ENCODE data around the gene SLC40A1.

SLC40A1 gene

DNA sequence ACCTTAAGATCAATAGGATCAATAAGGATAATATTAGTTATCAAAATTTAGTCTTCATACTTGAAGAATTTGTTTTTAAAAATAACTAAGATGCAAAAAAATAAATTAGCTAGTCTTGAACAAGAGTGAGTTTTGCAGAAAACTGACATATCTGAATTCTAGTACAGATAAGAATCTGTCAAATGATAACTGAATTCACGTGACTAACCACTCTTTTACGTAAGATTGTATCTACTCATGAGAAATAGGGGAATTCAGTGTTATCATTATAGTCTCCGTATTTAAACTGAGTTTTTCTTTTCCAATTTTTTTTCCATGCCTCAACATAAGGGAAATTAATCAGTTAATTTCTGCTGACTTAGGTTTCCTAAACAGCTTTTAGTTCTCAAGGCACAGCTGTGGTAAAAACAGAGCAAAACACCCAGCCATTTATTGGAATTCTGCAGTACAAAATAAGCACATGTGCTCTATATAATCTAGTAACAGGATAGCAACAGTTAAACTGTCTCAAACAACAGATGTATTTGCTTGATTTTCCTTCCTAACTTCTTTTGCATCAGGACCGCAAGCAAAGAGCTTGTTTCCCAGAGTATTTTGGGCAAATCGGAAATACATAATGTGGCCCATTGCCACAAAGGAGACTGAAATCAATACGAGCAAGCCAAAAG lies 19.1 kb downstream of the SLC40A1 start:
- DNase-seq, result no peak

DNA sequence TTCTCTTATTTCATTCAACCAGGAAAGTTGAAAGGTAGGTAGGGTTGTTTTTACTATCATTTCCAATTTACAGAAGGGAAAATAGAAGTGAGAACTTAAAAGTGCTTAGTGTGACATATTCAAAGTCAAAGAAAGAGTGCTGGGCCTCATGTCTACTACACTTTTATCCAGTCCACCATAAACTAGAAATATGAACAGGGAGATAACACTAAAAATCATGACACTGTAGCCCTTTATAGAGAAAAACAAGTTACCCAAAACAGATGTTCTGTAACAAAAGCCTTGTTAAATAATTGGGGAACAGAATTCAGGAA lies 20.4 kb downstream of the SLC40A1 start:
- no peak for DNase-seq

DNA sequence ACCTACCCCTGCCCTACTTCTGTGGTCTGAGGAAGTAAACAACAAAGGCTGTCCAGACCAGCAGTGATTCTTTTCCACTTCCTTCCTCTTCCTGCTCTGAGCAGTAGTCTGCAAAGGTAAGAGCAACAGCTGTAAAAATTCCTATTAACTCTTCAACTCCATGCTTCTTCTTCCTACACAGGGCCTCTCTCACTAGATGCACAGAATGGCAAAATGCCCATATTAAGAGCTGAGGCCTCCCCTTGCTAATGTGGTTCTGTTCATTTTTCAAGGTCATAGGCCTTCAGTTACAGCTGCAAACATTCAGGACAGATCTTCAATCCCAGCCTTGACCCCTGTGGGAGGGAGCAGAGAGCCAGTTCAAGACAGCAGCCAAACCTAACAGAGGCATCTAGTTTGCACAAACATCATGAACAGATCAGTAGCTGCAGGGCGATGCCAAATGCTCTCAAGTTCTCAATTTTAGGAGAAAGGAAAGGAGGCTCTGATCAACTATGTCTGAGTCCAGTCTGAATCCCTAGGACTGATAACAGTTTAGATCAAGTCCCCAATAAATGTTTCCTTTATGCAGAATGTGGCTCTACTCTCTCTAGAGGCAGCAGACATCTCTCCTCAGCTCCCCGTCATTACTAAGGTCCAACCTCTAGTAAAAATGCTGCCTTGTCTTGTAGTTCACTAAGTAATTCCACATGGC lies 20.9 kb downstream of the SLC40A1 start:
- no peak for DNase-seq

DNA sequence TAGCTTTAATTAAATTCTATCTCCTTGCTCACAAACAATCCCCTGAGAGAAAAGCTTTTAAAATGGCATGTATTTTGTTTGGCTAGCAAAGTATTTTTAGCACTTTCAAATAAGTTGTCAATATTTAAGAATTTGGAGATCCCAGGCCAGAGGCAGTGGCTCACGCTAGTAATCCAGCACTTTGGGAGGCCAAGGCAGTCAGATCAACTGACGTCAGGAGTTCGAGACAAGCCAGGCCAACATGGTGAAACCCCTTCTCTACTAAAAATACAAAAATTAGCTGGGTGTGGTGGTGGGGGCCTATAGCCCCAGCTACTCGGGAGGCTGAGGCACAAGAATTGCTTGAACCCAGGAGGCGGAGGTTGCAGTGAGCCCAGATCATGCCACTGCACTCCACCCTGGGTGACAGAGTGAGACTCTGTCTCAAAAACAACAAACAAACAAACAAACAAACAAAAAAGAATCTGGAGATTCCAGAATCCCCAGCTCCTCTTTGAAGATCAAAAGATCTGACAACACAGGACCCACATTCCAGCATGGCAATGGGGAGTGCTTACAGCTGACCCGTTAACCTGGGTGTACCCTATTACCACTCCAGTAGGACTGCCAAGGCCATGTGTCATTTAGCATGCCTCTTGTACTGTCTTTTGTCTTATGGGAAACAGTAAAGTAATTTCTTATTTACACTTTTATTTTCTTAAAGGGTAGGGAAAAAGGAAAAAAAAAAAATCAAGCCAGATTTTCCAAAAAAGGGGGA lies 21.9 kb downstream of the SLC40A1 start:
- DNase-seq, result no peak

DNA sequence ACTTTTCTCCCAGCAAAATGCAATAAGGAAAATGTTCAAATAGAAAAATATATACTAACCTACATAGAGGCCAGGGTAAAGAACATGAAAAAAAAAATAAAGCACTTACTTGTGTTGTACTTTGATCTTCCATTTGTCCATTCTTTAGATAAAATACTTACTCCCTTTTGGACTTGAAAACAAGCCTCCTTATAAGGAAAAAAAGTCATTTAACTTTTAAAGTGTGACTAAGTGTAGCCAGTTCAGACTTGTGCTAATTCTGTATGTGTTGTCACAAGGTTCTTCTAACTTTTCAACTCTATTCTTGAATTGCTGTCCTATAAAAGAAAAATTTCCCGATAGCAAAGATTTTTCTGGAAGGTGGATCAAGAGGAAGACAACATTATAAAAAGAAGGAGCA lies 23.2 kb downstream of the SLC40A1 start:
- no peak for DNase-seq

DNA sequence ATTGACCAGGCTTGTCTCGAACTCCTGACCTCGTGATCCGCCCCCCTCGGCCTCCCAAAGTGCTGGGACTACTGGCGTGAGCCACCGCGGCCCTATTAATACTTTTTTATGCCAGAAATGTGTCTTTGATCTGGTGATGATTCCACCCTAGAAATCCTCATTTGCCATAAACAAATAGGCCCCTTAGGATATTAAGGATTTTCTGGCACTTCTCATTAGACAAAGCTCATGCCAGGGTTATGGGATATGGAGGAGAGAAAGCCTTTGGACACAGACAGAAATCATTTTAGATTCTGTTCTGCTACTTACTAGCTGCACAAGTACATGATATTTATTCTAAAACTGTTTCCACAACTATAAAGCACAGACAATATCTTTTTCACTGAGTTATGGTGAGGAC lies 24.1 kb downstream of the SLC40A1 start:
- DNase-seq, result no peak

DNA sequence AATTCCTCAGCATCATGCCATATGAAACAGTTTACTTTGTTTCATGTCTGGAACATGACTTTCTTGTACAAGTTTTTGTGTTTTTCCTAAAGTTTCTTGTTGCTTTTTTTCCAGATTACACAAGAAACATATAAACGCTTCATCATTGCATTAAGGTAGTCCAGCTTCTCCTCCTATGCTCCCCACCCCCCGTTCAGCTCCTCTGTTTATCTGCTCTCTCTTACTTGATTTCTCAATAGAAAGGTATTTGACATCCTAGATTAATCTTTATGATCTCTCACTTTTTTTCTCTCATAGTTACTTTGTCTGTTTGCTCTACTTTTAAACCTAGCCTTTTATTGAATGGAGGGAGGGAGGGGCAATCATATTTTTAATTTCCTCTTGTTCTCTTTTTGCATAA lies 25.4 kb downstream of the SLC40A1 start:
- DNase-seq, result no peak

DNA sequence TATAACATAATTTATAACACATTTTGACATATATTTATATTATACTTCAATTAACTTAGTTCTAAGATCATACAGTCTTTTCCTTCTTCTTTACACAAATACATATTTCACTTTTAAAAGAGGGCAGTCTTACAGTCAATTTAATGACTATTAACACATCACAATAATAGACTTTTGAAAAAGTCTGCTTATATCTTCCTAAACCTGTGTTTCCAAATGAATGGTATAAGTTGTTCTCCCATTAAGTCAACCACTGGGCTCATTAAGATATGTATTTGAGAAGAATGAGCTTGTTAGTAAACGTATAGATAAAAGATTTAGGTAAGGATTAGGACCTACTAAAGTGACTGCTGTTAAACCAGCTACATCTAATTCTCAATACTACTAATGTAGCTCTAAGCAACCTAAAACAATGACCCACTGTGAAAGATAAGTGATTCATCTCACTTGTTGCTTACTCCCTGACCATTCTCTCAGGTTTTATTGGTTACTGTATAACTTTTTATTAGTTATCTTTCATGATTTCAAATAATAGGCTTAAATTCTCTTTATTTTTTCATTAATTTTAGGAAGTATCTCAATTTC lies 27.0 kb downstream of the SLC40A1 start:
- no peak for DNase-seq

DNA sequence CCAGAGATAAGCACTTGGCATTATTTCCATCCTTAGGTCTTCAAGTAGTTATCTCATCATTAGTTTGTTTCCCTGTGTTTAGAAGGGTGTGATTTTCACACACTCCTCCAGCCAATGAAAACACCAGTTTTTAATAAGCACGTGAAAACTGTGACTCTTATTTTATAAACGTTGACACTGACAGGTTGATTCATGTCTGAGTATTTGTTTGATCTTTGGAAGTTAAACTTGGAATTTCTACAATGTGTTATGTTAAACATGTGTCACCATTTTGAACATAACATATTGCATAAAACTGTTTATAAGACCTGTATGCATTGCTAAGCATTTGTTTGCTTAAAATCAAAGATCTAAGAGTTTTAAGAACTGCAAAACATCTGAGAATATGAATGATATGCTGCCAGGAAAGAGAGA lies 27.6 kb downstream of the SLC40A1 start:
- DNase-seq, result no peak

DNA sequence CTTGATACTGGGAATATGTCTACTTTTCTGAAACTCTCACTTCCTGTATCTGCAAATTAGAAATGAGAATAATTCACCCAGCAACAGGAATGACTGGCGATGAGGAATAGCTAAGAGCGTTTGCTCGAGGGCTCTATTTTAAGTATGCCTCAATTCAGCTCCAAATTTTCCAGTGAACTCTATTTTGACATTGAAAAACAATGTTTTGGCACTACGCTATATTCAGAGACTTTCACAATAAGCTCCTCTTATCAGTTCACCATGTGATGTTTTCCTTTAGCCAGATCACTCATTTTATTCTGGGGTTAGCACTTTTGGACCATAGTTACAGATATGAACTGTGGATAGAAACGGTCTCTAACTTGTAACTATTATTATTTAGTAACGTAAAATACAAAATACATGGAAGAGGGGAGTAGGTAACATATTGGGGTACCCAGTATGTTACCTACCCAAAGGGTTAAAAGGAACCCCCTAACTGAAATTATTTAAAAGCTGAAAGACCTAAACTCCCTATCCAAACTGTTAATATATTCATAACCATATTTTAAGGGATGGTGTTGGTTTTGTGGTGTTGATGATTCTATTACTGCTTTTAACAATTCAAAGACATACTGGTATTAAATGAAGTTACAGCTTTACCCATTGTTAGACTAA lies 28.1 kb downstream of the SLC40A1 start:
- no peak for DNase-seq

DNA sequence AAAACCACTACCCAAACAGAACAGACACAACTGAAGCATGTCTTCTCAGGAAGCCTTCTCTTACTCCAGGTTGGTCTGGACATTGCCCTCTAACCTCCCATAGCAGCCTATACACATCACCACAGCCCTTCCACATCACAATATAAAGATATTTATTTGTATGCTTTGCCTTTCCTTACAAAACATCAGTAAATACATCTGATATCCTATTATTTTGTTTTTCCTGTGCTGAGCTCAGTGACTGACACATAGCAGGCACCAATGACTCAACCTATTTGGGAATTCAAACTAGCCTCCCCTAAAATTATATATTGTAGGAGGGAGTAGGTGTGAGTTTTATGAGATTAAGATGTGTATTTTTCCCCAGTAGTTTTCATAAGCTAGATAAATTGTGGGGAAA lies 28.8 kb downstream of the SLC40A1 start:
- DNase-seq, result no peak

DNA sequence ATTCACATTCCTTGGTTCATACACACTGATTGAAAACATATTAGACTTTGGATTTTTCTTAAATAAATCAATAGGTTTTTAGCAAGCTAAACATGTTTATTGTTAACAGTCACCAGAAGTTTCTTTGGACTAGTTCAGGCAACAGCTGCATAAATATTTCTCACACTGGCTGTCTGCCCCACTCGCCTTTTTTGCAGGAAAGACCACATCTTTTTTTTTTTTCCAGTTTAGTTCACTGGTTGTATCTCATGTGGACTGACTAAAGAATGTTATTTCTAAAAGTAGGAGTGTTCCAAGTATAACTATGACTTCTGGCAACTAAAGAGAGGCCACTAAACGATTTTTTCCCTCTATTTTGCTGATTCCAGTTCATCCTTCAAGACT lies 31.1 kb downstream of the SLC40A1 start:
- DNase-seq, result no peak

DNA sequence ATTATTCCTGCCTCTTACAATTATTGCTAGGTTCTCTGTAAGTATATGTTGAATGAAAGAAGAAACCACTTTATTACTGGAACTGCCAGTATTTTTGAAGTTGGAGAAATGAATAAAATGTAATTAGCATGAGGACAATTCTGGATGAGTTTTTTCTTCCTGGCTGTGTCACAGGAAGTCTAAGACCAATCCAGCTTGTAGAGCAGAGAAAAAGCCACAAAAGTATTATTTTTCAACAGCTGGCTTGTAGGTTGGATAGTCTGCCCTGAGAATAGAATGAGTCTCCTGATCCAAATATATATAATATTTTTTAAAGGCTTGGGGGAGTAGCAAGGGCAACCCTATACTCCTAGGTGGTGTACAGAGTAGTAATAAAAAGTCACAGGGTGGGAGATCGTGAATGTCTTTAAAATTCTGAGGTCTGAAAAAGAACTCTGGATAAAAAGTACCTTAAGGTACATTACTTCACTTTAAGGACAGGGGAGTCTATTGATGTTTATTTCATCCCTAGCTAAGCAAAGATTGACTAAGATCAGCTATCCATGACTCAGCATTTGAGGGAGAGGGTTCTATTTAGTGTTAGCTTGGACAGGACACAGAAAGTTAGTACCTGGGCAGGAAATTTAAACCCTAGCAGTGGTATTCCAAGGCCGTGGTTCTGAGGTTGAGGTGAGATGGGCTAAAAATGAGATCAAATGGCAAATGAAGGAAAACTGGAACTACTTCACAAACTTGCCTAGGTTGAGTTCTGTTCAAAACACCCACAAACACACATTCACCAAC lies 31.7 kb downstream of the SLC40A1 start:
- no peak for DNase-seq

DNA sequence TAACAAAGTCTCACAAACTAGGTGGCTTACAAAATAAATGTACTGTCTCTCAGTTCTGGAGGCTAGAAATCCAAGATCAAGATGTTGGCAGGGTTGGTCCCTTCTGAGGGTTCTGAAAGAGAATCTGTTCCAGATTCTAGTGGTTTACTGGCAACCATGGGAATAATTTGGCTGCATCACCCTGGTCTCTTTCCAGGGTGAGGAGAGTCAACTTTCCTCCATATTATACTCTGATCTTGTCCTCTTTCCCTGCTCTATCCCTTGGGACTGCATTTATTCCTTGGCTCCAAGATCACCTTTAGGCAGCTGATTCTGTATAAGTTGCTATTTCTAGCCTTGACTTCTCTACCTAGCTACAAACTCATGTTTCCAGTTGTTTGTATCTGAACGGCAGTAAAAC lies 35.2 kb downstream of the SLC40A1 start:
- no peak for DNase-seq

DNA sequence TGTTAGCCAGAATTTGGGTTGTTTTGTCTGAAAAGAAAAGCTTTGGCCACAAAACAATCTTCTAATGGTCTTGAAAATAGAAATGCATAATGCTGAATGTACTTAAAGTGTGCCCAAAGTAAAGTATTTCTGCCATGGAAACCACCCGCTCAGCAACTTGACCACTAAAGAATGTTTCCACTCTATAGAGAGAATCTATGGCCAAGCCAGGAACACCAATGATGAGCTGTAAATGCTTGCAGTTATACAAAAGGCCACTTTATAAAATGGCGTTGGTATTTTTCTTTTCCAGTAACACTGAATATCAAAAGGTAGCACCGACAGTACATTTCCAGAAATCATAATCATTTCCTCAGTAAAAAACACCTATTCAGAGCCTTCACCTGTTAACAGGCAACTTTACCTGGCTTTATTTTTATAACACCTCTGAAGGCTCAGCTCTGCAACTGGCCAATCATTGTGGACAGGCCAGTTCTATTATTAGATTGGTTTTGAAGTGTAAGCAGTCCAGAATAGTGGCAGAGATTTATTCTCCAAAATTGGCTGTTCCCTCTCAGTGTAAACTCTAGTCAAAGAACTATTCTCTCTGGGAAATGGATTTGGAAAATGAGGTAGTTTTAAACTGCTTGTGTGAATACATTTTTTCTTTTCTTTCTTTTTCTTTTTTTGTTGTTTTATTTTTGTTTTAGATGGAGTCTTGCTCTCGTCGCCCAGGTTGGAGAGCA lies 36.1 kb downstream of the SLC40A1 start:
- DNase-seq, result no peak

DNA sequence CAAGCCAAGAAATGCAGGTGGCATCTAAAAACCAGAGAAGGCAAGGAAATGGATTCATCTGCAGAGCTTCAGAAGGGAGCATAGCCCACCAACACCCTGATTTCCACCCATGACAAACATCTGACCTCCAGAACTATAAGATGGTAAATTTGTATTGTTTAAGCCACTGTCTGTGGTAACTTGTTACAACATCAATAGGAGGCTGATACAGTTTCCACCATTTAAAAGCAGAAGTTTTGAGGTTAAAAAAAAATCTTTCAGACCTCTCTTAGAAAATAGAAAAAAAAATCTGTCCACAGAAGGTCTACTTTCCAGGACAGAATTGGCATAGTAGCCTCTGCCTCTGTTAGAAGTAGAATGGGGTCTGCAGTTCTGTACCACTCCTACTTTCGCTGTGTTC lies 37.2 kb downstream of the SLC40A1 start:
- no peak for DNase-seq

DNA sequence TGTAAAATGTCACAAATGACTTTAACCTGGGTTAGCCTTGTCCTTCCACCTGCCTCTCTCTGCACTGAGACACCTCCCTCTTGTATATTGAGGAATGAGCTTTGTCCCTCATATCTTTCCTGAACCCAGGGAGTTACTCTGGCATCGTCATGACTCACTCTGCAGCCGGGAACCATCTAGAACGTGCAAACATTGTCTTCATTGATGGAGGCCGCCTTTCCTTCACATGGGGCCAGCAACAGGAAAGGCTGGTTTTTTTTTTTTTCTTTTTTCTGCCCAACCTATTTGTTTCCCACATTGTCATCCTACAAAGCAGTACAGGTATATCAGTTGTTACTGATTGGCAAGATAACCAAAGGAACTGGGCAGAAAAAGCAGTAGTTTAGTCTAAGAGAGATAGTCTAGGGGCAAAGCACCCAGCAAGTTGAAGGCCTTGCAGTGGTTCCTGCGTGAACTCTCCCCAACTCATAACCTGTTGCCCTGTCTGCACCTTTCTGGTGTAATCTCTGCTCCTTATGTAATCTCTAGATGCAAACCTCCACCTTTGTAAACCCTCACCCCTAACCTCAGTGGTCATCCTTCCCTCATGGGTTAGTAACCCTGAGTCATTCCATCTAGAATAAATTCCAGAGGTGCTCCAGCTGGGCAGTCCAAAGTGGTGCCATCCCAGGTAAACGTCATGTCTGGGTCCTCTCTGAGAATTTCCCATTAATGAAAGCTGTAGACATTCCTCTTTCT lies 38.3 kb downstream of the SLC40A1 start:
- no peak for DNase-seq

DNA sequence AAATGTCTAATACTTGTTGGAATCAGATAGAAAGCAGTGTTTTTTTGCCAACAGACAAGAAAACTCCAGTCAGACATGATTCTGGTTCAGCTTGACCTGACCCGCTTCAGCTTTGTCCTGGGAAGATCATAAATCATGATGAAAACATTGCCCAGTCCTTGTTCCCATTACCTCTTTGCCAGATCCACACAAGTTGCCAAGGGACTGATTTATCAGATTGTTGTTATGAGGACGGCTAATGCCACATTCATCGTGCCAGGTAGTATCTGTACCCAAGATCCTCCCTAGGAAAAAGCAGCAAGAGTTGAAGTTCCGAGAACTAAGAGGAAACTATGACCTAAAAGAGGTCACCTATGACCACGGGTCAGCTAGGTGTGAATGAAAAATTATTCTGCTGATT lies 39.0 kb downstream of the SLC40A1 start:
- no peak for DNase-seq

DNA sequence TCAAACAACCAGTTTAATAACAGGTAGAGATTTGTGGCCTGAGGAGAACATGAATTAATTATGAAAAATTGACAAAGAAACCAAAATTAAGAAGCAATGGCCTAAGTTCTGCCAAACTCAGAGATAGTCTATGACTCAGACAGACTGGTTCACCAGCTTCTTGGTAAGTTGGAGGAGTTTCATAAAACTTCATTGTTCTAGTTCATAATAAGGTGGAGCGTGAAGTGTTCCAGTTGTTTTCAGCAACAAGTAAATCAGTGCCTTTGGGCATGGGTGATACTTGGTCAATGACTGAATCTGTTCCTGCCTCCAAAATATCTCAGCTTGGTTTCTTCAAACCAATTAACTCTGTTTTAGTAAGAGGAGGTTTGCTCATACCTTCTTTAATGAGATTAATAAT lies 40.0 kb downstream of the SLC40A1 start:
- DNase-seq, result no peak

DNA sequence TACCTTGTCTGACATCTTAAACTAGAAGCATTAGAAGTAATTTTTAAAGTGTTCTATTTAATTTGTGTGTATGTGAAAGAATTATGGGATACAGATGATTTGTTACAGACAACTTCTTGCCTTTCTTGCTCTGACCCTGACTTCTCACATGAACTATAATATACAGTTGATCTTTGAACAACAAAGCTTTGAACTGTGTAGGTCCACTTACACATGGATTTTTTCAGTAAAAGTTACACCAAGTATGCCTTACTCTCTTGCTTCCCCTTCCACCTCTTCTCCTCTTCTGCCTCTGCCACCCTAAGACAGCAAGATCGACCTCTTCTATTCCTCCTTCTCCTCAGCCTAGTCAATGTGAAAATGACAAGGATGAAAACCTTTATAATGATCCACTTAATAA lies 42.2 kb downstream of the SLC40A1 start:
- DNase-seq, result no peak

DNA sequence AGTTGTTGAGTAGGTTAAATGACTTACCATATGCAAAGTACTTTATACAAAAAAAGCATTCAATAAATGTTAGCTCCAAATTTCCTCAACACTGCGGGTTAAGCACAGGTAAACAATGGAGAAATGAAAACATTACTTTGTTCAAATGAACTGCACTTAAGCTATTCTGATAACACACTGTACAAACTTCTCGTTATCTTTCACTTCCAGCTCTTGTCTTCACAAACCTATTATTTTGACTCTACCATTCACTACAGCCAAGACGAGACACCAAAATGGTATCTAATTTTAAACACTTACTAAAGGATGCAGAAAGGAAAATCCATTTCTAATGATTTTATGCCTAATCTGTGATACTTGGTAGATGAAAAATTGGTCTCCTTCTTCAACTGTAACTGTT lies 43.8 kb downstream of the SLC40A1 start:
- no peak for DNase-seq
